SU-DHL-6 (cell line): Measurements from ENCODE around the gene HERC4.

Source experiments
- H2AFZ ChIP-seq: fragments of 200-600 bp; sonication (generic); 2 replicates; pipeline ENCODE4 v1.6.1; 2014; ENCODE audit warnings: low read depth, mild to moderate bottlenecking, moderate library complexity, mixed read lengths, antibody characterized with exemption, low read length; ENCODE audit not compliant: severe bottlenecking
- H3F3A ChIP-seq: fragments of 200-600 bp; shearing (Covaris generic); 2 replicates; pipeline ENCODE4 v1.6.0; 2016; ENCODE audit warnings: antibody characterized with exemption, mild to moderate bottlenecking; ENCODE audit not compliant: insufficient read depth
- H3K27ac ChIP-seq: fragments of 200-600 bp; sonication (generic); 2 replicates; pipeline ENCODE4 v1.5.1; 2016; ENCODE audit warnings: low read depth, mild to moderate bottlenecking, low read length, moderate library complexity, mixed read lengths
- H3K27me3 ChIP-seq: fragments of 200-600 bp; sonication (generic), shearing (Covaris generic); 2 replicates; pipeline ENCODE4 v1.6.0; 2014; ENCODE audit warnings: mild to moderate bottlenecking, low read length
- H3K36me3 ChIP-seq: fragments of 200-600 bp; sonication (generic); 2 replicates; pipeline ENCODE4 v1.6.1; 2014; ENCODE audit warnings: mild to moderate bottlenecking, low read length, mixed read lengths
- H3K4me2 ChIP-seq: fragments of 300-600, 200-600 bp; shearing (Covaris generic), sonication (generic); 2 replicates; pipeline ENCODE4 v1.6.0; 2014; ENCODE audit warnings: low read length, low read depth, mild to moderate bottlenecking; ENCODE audit not compliant: poor library complexity, severe bottlenecking
- H3K4me3 ChIP-seq: fragments of 200-600 bp; sonication (generic); 2 replicates; pipeline ENCODE4 v1.5.1; 2014; ENCODE audit warnings: antibody characterized with exemption, low read length, mild to moderate bottlenecking, mixed read lengths; ENCODE audit not compliant: insufficient read depth, poor library complexity, severe bottlenecking
- H3K79me2 ChIP-seq: fragments of 200-600 bp; sonication (generic); 2 replicates; pipeline ENCODE4 v1.6.1; 2014; ENCODE audit warnings: mild to moderate bottlenecking, low read length, moderate library complexity; ENCODE audit not compliant: insufficient read depth
- H3K9ac ChIP-seq: fragments of 200-600 bp; sonication (generic); 2 replicates; pipeline ENCODE4 v1.7.0; 2014; ENCODE audit warnings: mild to moderate bottlenecking, low read length
- H3K9me2 ChIP-seq: fragments of 200-600 bp; sonication (generic); replicated peaks from 2 replicates; pipeline ENCODE4 v1.6.1; 2014; ENCODE audit warnings: low read length; ENCODE audit not compliant: insufficient read depth
- H3K9me3 ChIP-seq: fragments of 200-600 bp; sonication (generic); 2 replicates; pipeline ENCODE4 v1.6.1; 2014; ENCODE audit warnings: low read length, mixed read lengths; ENCODE audit not compliant: insufficient read depth
- H4K20me1 ChIP-seq: fragments of 200-600 bp; sonication (generic); 2 replicates; pipeline ENCODE4 v1.6.1; 2014; ENCODE audit warnings: low read depth, mild to moderate bottlenecking, antibody characterized with exemption, low read length, moderate library complexity, mixed read lengths
- EZH2phosphoT487 ChIP-seq: fragments of 200-600 bp; sonication (generic), shearing (Covaris generic); conservative IDR thresholded peaks from 2 replicates; pipeline ENCODE4 v1.6.1; 2018; ENCODE audit warnings: mild to moderate bottlenecking, antibody characterized with exemption, low read length, moderate library complexity, mixed read lengths
- TF ChIP-seq, protein P1 (sequence below): fragments of 200-600 bp; sonication (generic); IDR thresholded peaks from one replicate; pipeline ENCODE4 v1.5.1; 2017; ENCODE audit warnings: antibody characterized with exemption, mild to moderate bottlenecking, low read length, moderate library complexity; ENCODE audit not compliant: insufficient read depth, poor library complexity, severe bottlenecking

HERC4 gene

GRCh38 chr10:68105820-68106219, 30.7 kb upstream of the HERC4 start:
- no peaks in the 10 kb centered on the region for H3K9me2 ChIP-seq
- no peaks in the 10 kb centered on the region for H3K9me3 ChIP-seq
- TF ChIP-seq, protein P1, sequence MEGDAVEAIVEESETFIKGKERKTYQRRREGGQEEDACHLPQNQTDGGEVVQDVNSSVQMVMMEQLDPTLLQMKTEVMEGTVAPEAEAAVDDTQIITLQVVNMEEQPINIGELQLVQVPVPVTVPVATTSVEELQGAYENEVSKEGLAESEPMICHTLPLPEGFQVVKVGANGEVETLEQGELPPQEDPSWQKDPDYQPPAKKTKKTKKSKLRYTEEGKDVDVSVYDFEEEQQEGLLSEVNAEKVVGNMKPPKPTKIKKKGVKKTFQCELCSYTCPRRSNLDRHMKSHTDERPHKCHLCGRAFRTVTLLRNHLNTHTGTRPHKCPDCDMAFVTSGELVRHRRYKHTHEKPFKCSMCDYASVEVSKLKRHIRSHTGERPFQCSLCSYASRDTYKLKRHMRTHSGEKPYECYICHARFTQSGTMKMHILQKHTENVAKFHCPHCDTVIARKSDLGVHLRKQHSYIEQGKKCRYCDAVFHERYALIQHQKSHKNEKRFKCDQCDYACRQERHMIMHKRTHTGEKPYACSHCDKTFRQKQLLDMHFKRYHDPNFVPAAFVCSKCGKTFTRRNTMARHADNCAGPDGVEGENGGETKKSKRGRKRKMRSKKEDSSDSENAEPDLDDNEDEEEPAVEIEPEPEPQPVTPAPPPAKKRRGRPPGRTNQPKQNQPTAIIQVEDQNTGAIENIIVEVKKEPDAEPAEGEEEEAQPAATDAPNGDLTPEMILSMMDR, result no peak
- no peak for TF ChIP-seq EZH2phosphoT487
- no peak overlapping the region for H3K9ac ChIP-seq
- H3K27ac ChIP-seq, result no peak overlapping the region
- H3K4me2 ChIP-seq, result no peak overlapping the region
- peak overlapping the region; percentile 12 for H2AFZ ChIP-seq
- H4K20me1 ChIP-seq, result no peaks in the 10 kb centered on the region
- H3K27me3 ChIP-seq, result no peaks in the 10 kb centered on the region
- H3K79me2 ChIP-seq, result no peaks in the 10 kb centered on the region
- H3K4me3 ChIP-seq, result no peak overlapping the region
- no peaks in the 10 kb centered on the region for H3K36me3 ChIP-seq
- no peaks in the 10 kb centered on the region for H3F3A ChIP-seq

- no peak overlapping the region for H3K4me2 ChIP-seq
- TF ChIP-seq, protein P1, result no peak
- no peak for TF ChIP-seq EZH2phosphoT487
- no peak overlapping the region for H3K4me3 ChIP-seq
- no peak overlapping the region for H3K9ac ChIP-seq
- no peaks in the 10 kb centered on the region for H3K27me3 ChIP-seq
- no peaks in the 10 kb centered on the region for H4K20me1 ChIP-seq
- no peaks in the 10 kb centered on the region for H3K9me2 ChIP-seq
- no peak overlapping the region for H2AFZ ChIP-seq
- no peaks in the 10 kb centered on the region for H3K36me3 ChIP-seq
- H3F3A ChIP-seq, result no peaks in the 10 kb centered on the region
- no peaks in the 10 kb centered on the region for H3K79me2 ChIP-seq
- H3K27ac ChIP-seq, result no peak overlapping the region
- no peaks in the 10 kb centered on the region for H3K9me3 ChIP-seq
These were observed 28.8 kb upstream of the HERC4 start for GRCh38 chr10:68103901-68104300.

DNA sequence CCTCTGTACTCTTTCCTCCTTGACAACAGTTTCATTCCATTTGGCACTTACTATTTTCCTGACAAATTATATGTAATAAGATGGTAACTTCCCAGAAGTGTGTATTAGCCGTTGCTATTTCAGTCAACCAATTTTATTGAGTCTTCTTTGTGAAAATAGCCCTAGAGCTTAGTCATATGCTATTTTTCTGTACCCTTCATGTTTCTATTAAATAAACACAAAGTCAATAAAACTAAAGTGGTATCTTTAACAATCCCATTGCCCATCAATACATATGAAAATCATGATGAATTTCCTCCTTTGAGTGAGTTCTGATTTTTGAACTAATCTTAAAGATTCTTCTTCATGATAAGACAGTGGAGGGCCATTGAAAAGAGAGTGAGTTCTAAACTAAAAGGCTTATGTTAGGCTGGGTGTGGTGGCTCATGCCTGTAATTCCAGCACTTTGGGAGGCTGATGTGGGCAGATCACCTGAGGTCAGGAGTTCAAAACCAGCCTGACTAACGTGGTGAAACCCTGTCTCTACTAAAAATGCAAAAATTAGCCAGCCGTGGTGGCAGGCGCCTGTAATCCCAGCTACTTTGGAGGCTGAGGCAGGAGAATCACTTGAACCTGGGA, 28.3 kb upstream of the HERC4 start:
- TF ChIP-seq EZH2phosphoT487, result no peak
- TF ChIP-seq, protein P1, result no peak
- Histone ChIP-seq H3F3A (no peaks in the 10 kb centered on the region), H3K27me3 (no peaks in the 10 kb centered on the region), H3K4me2 (no peak overlapping the region), H3K36me3 (no peaks in the 10 kb centered on the region), H3K9me3 (no peaks in the 10 kb centered on the region), H3K4me3 (no peak overlapping the region), H2AFZ (no peak overlapping the region), H3K79me2 (no peaks in the 10 kb centered on the region), H4K20me1 (no peaks in the 10 kb centered on the region), H3K9ac (no peak overlapping the region), H3K9me2 (no peaks in the 10 kb centered on the region), H3K27ac (no peak overlapping the region)
